ENCODE data around the gene VEPH1.

The VEPH1 gene

GRCh38 chr3:157533298-157534070 is 30.3 kb upstream of the VEPH1 start:
- H2BK120ac ChIP-seq (ENCODE audit: low read depth, low read length) = no peak overlapping the region
- no CpG with 5 or more reads among the region's 9 CpGs for WGBS (ENCODE audit: extremely low coverage, insufficient coverage, low lambda C conversion rate)
- no peak overlapping the region for H3K27ac ChIP-seq (ENCODE audit: low read depth, low read length)
- peaks cover 2% of the 10 kb centered on the region for H3K4me1 ChIP-seq (ENCODE audit: control insufficient read depth, low read depth, low read length)
- H3K56ac ChIP-seq (ENCODE audit: low read length) = peak overlapping the region; percentile 20
- no peak overlapping the region for H4K8ac ChIP-seq (ENCODE audit: low read depth, low read length)
- no peak overlapping the region for H2AK5ac ChIP-seq (ENCODE audit: low read length)
- no peaks in the 10 kb centered on the region for H3K79me2 ChIP-seq (ENCODE audit: control insufficient read depth, insufficient read depth, low read length)
- H3K4me3 ChIP-seq (ENCODE audit: low read length) = no peak overlapping the region
- H3K18ac ChIP-seq (ENCODE audit: low read length) = no peak overlapping the region
- no peak overlapping the region for H2BK15ac ChIP-seq (replicated peaks; ENCODE audit: low read depth)
- H3K9ac ChIP-seq (ENCODE audit: low read length) = no peak overlapping the region
- H3K4me2 ChIP-seq (ENCODE audit: low read length) = no peak overlapping the region
- no peak for DNase-seq
- H3K36me3 ChIP-seq (ENCODE audit: control insufficient read depth, insufficient read depth, low read length) = no peaks in the 10 kb centered on the region
- H4K5ac ChIP-seq (ENCODE audit: low read length) = no peak overlapping the region
- H3K27me3 ChIP-seq (ENCODE audit: insufficient read depth, low read length, poor library complexity) = no peaks in the 10 kb centered on the region
- H3K79me1 ChIP-seq (ENCODE audit: low read length) = no peaks in the 10 kb centered on the region
- no peak overlapping the region for H3K4ac ChIP-seq (ENCODE audit: low read depth, low read length)
- H2BK5ac ChIP-seq (ENCODE audit: low read length) = no peak overlapping the region
- H3K23ac ChIP-seq (ENCODE audit: low read length) = no peak overlapping the region

- Histone ChIP-seq H2BK5ac (ENCODE audit: low read length) (no peak overlapping the region), H2AK5ac (ENCODE audit: low read length) (no peak overlapping the region), H2BK15ac (replicated peaks; ENCODE audit: low read depth) (no peak overlapping the region), H3K79me2 (ENCODE audit: control insufficient read depth, insufficient read depth, low read length) (no peaks in the 10 kb centered on the region), H3K27me3 (ENCODE audit: insufficient read depth, low read length, poor library complexity) (no peaks in the 10 kb centered on the region), H4K8ac (ENCODE audit: low read depth, low read length) (no peak overlapping the region), H3K79me1 (ENCODE audit: low read length) (no peaks in the 10 kb centered on the region), H3K4me3 (ENCODE audit: low read length) (no peak overlapping the region), H3K18ac (ENCODE audit: low read length) (no peak overlapping the region), H3K4me1 (ENCODE audit: control insufficient read depth, low read depth, low read length) (peaks cover 2% of the 10 kb centered on the region), H3K9ac (ENCODE audit: low read length) (peak overlapping the region; percentile 10), H3K27ac (ENCODE audit: low read depth, low read length) (no peak overlapping the region), H3K36me3 (ENCODE audit: control insufficient read depth, insufficient read depth, low read length) (no peaks in the 10 kb centered on the region), H3K56ac (ENCODE audit: low read length) (peak overlapping the region; percentile 46), H3K23ac (ENCODE audit: low read length) (no peak overlapping the region), H2BK120ac (ENCODE audit: low read depth, low read length) (peak overlapping the region; percentile 35), H4K5ac (ENCODE audit: low read length) (no peak overlapping the region), H3K4ac (ENCODE audit: low read depth, low read length) (no peak overlapping the region), H3K4me2 (ENCODE audit: low read length) (no peak overlapping the region)
- WGBS (ENCODE audit: extremely low coverage, insufficient coverage, low lambda C conversion rate) = no CpG with 5 or more reads among the region's 7 CpGs
- DNase-seq = peak; percentile 93
Observed at GRCh38 chr3:157532529-157533297, 29.5 kb upstream of the VEPH1 start.

- H3K56ac ChIP-seq (ENCODE audit: low read length) = no peak overlapping the region
- no peak overlapping the region for H3K27ac ChIP-seq (ENCODE audit: low read depth, low read length)
- H2AK5ac ChIP-seq (ENCODE audit: low read length) = no peak overlapping the region
- H2BK15ac ChIP-seq (replicated peaks; ENCODE audit: low read depth) = no peak overlapping the region
- no peaks in the 10 kb centered on the region for H3K27me3 ChIP-seq (ENCODE audit: insufficient read depth, low read length, poor library complexity)
- no peak overlapping the region for H4K8ac ChIP-seq (ENCODE audit: low read depth, low read length)
- no peaks in the 10 kb centered on the region for H3K36me3 ChIP-seq (ENCODE audit: control insufficient read depth, insufficient read depth, low read length)
- H3K23ac ChIP-seq (ENCODE audit: low read length) = no peak overlapping the region
- no peak overlapping the region for H2BK120ac ChIP-seq (ENCODE audit: low read depth, low read length)
- no CpG with 5 or more reads among the region's 4 CpGs for WGBS (ENCODE audit: extremely low coverage, insufficient coverage, low lambda C conversion rate)
- no peak overlapping the region for H4K5ac ChIP-seq (ENCODE audit: low read length)
- H2BK5ac ChIP-seq (ENCODE audit: low read length) = no peak overlapping the region
- no peak overlapping the region for H3K4me2 ChIP-seq (ENCODE audit: low read length)
- H3K9ac ChIP-seq (ENCODE audit: low read length) = no peak overlapping the region
- no peaks in the 10 kb centered on the region for H3K79me1 ChIP-seq (ENCODE audit: low read length)
- H3K4ac ChIP-seq (ENCODE audit: low read depth, low read length) = no peak overlapping the region
- H3K18ac ChIP-seq (ENCODE audit: low read length) = no peak overlapping the region
- H3K4me3 ChIP-seq (ENCODE audit: low read length) = no peak overlapping the region
- H3K79me2 ChIP-seq (ENCODE audit: control insufficient read depth, insufficient read depth, low read length) = no peaks in the 10 kb centered on the region
- DNase-seq = no peak
- peaks cover 2% of the 10 kb centered on the region for H3K4me1 ChIP-seq (ENCODE audit: control insufficient read depth, low read depth, low read length)
Observed at GRCh38 chr3:157531771-157532170, 28.6 kb upstream of the VEPH1 start.

GRCh38 chr3:157531301-157531660 is 28.1 kb upstream of the VEPH1 start:
- no peak overlapping the region for H2AK5ac ChIP-seq (ENCODE audit: low read length)
- no peak overlapping the region for H3K9ac ChIP-seq (ENCODE audit: low read length)
- no peak overlapping the region for H2BK5ac ChIP-seq (ENCODE audit: low read length)
- H3K27me3 ChIP-seq (ENCODE audit: insufficient read depth, low read length, poor library complexity) = no peaks in the 10 kb centered on the region
- no peak overlapping the region for H3K56ac ChIP-seq (ENCODE audit: low read length)
- no peak overlapping the region for H3K4me2 ChIP-seq (ENCODE audit: low read length)
- H3K23ac ChIP-seq (ENCODE audit: low read length) = no peak overlapping the region
- H2BK120ac ChIP-seq (ENCODE audit: low read depth, low read length) = no peak overlapping the region
- peaks cover 2% of the 10 kb centered on the region for H3K4me1 ChIP-seq (ENCODE audit: control insufficient read depth, low read depth, low read length)
- no peak overlapping the region for H3K4ac ChIP-seq (ENCODE audit: low read depth, low read length)
- H2BK15ac ChIP-seq (replicated peaks; ENCODE audit: low read depth) = no peak overlapping the region
- no peaks in the 10 kb centered on the region for H3K79me1 ChIP-seq (ENCODE audit: low read length)
- no peak overlapping the region for H3K4me3 ChIP-seq (ENCODE audit: low read length)
- no peak overlapping the region for H4K8ac ChIP-seq (ENCODE audit: low read depth, low read length)
- no peaks in the 10 kb centered on the region for H3K79me2 ChIP-seq (ENCODE audit: control insufficient read depth, insufficient read depth, low read length)
- no CpG with 5 or more reads among the region's 3 CpGs for WGBS (ENCODE audit: extremely low coverage, insufficient coverage, low lambda C conversion rate)
- H4K5ac ChIP-seq (ENCODE audit: low read length) = no peak overlapping the region
- no peak overlapping the region for H3K27ac ChIP-seq (ENCODE audit: low read depth, low read length)
- H3K18ac ChIP-seq (ENCODE audit: low read length) = no peak overlapping the region
- DNase-seq = no peak
- H3K36me3 ChIP-seq (ENCODE audit: control insufficient read depth, insufficient read depth, low read length) = no peaks in the 10 kb centered on the region

- Histone ChIP-seq H3K4ac (ENCODE audit: low read depth, low read length) (no peak overlapping the region), H3K9ac (ENCODE audit: low read length) (no peak overlapping the region), H3K27ac (ENCODE audit: low read depth, low read length) (no peak overlapping the region), H3K79me1 (ENCODE audit: low read length) (no peaks in the 10 kb centered on the region), H3K18ac (ENCODE audit: low read length) (no peak overlapping the region), H2BK15ac (replicated peaks; ENCODE audit: low read depth) (no peak overlapping the region), H3K4me2 (ENCODE audit: low read length) (no peak overlapping the region), H3K79me2 (ENCODE audit: control insufficient read depth, insufficient read depth, low read length) (no peaks in the 10 kb centered on the region), H3K27me3 (ENCODE audit: insufficient read depth, low read length, poor library complexity) (no peaks in the 10 kb centered on the region), H3K36me3 (ENCODE audit: control insufficient read depth, insufficient read depth, low read length) (no peaks in the 10 kb centered on the region), H4K5ac (ENCODE audit: low read length) (no peak overlapping the region), H3K56ac (ENCODE audit: low read length) (no peak overlapping the region), H3K4me3 (ENCODE audit: low read length) (no peak overlapping the region), H3K4me1 (ENCODE audit: control insufficient read depth, low read depth, low read length) (peaks cover 2% of the 10 kb centered on the region), H2BK120ac (ENCODE audit: low read depth, low read length) (no peak overlapping the region), H4K8ac (ENCODE audit: low read depth, low read length) (no peak overlapping the region), H2BK5ac (ENCODE audit: low read length) (no peak overlapping the region), H2AK5ac (ENCODE audit: low read length) (no peak overlapping the region), H3K23ac (ENCODE audit: low read length) (no peak overlapping the region)
- no CpG with 5 or more reads among the region's 5 CpGs for WGBS (ENCODE audit: extremely low coverage, insufficient coverage, low lambda C conversion rate)
- no peak for DNase-seq
Observed at GRCh38 chr3:157530637-157531300, 27.6 kb upstream of the VEPH1 start.

Measured in mesendoderm (in vitro differentiated cells).